AG04450 (cell line): Measurements from ENCODE around the gene EFCAB11. TPM values are rescaled to one million over a fixed set of nuclear protein-coding genes. Genes with fewer than 3 reads are reported as not detected.

ENCODE experiments used
- CTCF ChIA-PET: fragments of 300-600, 350-600 bp; formaldehyde crosslinking; extraction: SDS; loops from one replicate; lab custom pipeline; 2022; ENCODE audit warnings: antibody characterized with exemption, inconsistent platforms; lab: Charles Lee
- POLR2A ChIA-PET: fragments of 350-600 bp; formaldehyde crosslinking; extraction: SDS; loops from one replicate; lab custom pipeline; 2021; ENCODE audit warnings: antibody characterized with exemption, inconsistent platforms; lab: Yijun Ruan, JAX
- DNase-seq: peaks from one replicate; pipeline ENCODE4 v3.0.0-alpha.2; 2011; ENCODE audit warnings: low read depth, low spot score
- H3K27ac ChIP-seq: one replicate; pipeline ENCODE4 v1.5.1; 2012; ENCODE audit warnings: low read depth, low read length, control low read depth
- H3K27me3 ChIP-seq: one replicate; pipeline ENCODE4 v1.6.0; 2012; ENCODE audit warnings: low read length; ENCODE audit not compliant: control insufficient read depth, insufficient read depth
- H3K4me3 ChIP-seq: 2 replicates; pipeline ENCODE4 v1.5.1; 2011; ENCODE audit warnings: mild to moderate bottlenecking, low read depth, low read length, control low read depth
- H3K9me3 ChIP-seq: 2 replicates; pipeline ENCODE4 v1.5.1; 2012; ENCODE audit warnings: low read length; ENCODE audit not compliant: control insufficient read depth, insufficient read depth
- polyA plus RNA-seq: library from polyadenylated mRNA; depleted of rRNA; stranded (reverse); fragments of >200 nt; gene quantifications from 2 replicates; pipeline ENCODE4 v1.2.3, GENCODE V29; 2011
- TF ChIP-seq, protein P1 (sequence below): IDR thresholded peaks from 2 replicates; pipeline ENCODE4 v1.5.1; 2011; ENCODE audit warnings: low read depth, low read length, control low read depth, inconsistent platforms

Gene EFCAB11
- polyA plus RNA-seq, 1 experiment = 5.9 TPM

DNA sequence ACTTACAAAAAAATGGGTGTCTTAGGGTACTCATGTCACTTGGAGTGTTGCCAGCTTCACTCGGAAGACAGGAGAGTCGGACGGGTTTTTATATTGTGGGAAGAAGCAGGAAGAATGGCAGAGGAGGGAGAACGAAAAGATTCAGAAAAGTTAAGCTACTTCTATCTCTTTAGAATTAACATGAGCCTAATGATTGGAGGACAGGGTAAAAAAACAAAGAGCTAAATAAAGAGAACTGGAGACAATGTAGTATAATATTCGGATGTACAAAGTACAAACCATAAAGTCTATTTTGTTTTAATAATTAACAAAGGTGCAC is 43.9 kb downstream of the EFCAB11 start:
- Histone ChIP-seq H3K27ac (no peak overlapping the region), H3K27me3 (no peaks in the 10 kb centered on the region), H3K9me3 (no peaks in the 10 kb centered on the region), H3K4me3 (no peak overlapping the region)
- ChIA-PET CTCF (interaction anchor here (0.9 to 1.6 kb wide), 3 partner anchors 351 to 884 kb away, joined by 3 to 6 read pairs (median 3); no protein-coding TSS in a partner anchor), POLR2A (interaction anchor here (1.4 kb wide), 1 partner anchor 65 kb away, joined by 6 read pairs; no protein-coding TSS in a partner anchor)
- TF ChIP-seq, protein P1, sequence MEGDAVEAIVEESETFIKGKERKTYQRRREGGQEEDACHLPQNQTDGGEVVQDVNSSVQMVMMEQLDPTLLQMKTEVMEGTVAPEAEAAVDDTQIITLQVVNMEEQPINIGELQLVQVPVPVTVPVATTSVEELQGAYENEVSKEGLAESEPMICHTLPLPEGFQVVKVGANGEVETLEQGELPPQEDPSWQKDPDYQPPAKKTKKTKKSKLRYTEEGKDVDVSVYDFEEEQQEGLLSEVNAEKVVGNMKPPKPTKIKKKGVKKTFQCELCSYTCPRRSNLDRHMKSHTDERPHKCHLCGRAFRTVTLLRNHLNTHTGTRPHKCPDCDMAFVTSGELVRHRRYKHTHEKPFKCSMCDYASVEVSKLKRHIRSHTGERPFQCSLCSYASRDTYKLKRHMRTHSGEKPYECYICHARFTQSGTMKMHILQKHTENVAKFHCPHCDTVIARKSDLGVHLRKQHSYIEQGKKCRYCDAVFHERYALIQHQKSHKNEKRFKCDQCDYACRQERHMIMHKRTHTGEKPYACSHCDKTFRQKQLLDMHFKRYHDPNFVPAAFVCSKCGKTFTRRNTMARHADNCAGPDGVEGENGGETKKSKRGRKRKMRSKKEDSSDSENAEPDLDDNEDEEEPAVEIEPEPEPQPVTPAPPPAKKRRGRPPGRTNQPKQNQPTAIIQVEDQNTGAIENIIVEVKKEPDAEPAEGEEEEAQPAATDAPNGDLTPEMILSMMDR = no peak
- no peak for DNase-seq

DNA sequence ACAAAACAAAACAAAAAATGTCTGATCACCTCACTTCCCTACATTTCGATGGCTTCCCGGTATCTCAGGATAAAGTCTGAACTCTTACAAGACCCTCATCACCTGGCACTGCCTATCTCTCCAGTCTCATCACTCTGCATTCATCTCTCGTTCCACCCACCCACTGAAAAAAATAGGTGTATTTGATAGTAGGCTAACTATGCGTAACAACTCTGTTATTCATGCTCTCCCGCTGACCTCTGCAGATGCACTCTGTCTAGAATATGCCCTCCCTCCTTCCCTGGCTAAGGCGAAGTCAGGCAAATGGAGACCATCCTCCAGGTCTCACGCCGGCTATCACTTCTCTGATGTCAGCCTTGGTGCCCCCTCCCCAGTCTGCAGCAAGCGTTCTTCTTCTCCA is 44.9 kb downstream of the EFCAB11 start:
- ChIA-PET POLR2A (no interaction called here), CTCF (interaction anchor here (0.6 to 1.6 kb wide), 2 partner anchors 587 to 883 kb away, joined by 4 to 6 read pairs; no protein-coding TSS in a partner anchor)
- Histone ChIP-seq H3K27me3 (no peaks in the 10 kb centered on the region), H3K4me3 (no peak overlapping the region), H3K9me3 (no peaks in the 10 kb centered on the region), H3K27ac (no peak overlapping the region)
- TF ChIP-seq, protein P1 = no peak
- no peak for DNase-seq

DNA sequence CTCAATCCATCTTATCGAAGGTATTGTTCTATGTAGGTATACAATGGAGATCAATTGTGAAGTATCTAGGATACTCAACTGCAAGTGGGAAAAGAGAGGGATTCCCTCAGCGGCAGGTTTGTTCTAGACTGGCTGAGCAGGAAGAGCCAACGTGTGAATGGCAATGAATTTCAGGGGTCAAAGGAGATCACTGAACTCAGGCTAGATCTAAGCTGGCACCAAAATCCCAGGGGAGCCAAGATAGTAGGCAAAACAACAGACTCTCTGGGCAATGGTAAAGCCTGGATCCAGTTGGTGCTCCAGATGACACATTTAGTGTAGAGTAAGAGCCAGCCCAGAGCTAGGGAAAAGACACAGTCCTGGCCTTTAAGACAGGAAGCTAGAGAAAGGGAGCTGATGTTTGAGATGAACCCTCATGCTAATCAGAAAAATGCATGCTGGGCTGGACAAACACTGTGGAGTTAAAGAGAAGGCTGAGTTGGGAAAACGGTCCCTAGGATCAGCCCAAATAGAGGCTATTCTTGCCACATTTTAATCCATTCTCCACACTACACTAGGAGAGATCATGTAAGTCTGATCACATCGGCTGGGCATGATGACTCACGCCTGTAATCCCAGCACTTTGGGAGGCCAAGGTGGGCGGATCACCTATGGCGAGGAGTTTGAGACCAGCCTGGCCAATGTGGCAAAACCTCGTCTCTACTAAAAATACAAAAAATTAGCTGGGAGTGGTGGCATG is 45.6 kb downstream of the EFCAB11 start:
- Histone ChIP-seq H3K4me3 (no peak overlapping the region), H3K9me3 (no peaks in the 10 kb centered on the region), H3K27ac (no peak overlapping the region), H3K27me3 (no peaks in the 10 kb centered on the region)
- CTCF ChIA-PET = no interaction called here
- POLR2A ChIA-PET = no interaction called here
- DNase-seq = no peak
- TF ChIP-seq, protein P1 = no peak

DNA sequence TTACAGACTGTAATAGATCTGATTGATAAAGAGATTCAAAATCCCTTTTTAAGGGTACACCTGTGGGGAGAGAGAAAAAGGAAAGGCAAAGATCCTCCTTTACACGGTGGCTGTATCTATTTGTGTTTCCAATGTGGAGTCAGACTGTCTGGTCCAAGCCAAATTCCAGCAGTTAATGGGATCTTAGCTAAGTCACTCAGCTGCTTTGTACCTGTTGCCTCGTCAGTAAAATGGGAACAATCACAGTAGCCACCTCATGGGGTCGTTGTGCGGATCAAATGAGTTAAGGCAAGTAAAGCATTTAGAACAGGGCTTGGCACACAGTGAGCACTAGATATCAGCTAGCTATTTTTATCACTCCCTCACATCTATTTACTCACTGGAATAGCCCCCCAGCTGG is 46.9 kb downstream of the EFCAB11 start:
- ChIA-PET CTCF (no interaction called here), POLR2A (no interaction called here)
- DNase-seq = no peak

DNA sequence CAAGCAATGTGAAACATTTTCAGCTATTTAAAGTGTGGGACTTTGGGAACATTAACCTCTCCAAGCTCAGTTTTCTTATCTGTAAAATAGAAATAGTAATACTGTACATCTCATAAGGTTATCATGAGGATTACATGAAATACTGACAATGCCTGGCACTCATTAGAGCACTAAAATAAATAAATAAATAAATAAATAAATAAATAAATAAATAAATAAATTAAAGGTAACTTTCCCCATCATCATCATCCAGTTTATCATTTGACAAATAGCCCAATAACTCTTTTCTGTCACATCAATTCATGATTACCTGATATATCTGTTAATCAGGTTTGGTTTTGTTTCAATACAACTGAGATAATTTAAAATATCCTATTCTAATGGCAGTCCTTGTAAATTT is 48.5 kb downstream of the EFCAB11 start:
- no peaks in the 10 kb centered on the region for H3K27me3 ChIP-seq
- CTCF ChIA-PET = interaction anchor here (1.0 kb wide), 1 partner anchor 9 kb away, joined by 3 read pairs; no protein-coding TSS in a partner anchor
- H3K4me3 ChIP-seq = no peak overlapping the region
- TF ChIP-seq, protein P1 = no peak
- H3K27ac ChIP-seq = no peak overlapping the region
- POLR2A ChIA-PET = no interaction called here
- DNase-seq = no peak
- H3K9me3 ChIP-seq = no peaks in the 10 kb centered on the region

More for the DNA sequence above, 46.9 kb downstream of the EFCAB11 start:
- TF ChIP-seq, protein P1 = no peak
- Histone ChIP-seq H3K4me3 (no peak overlapping the region), H3K9me3 (no peaks in the 10 kb centered on the region), H3K27me3 (no peaks in the 10 kb centered on the region), H3K27ac (no peak overlapping the region)
